Measurements from ENCODE around the gene C16orf96. TPM values are rescaled to one million over a fixed set of nuclear protein-coding genes. Genes with fewer than 3 reads are reported as not detected.

C16orf96 gene
- total and polyA plus RNA-seq, 2 donors (not counting 3 experiments of a cell fraction or from before 2014, with no cell fraction given) = not detected

- Histone ChIP-seq H3K36me3 (ENCODE audit: control insufficient read depth in 2 of 2, extremely low read depth in 1 of 2, insufficient read depth in 2 of 2, low read length in 2 of 2) (peaks cover 0 to 7% of the 10 kb centered on the region in 2 experiments), H3K27me3 (ENCODE audit: control insufficient read depth in 2 of 2, insufficient read depth in 2 of 2, low read length in 2 of 2) (no peaks in the 10 kb centered on the region), H3K9ac (replicated peaks; ENCODE audit: extremely low read depth, insufficient read depth, low read length) (no peak overlapping the region), H3K4me1 (ENCODE audit: control insufficient read depth, extremely low read depth, insufficient read depth, low read length) (peaks cover 1% of the 10 kb centered on the region), H3K4me3 (replicated peaks in 1 of 3; ENCODE audit: insufficient read depth in 1 of 3, low read depth in 1 of 3, low read length in 3 of 3) (no peak overlapping the region), H3K9me1 (replicated peaks; ENCODE audit: control insufficient read depth, extremely low read depth, insufficient read depth, low read length) (no peaks in the 10 kb centered on the region), H3K27ac (ENCODE audit: insufficient read depth, low read depth, low read length) (no peak overlapping the region), H3K4me2 (ENCODE audit: insufficient read depth, low read length) (no peak overlapping the region), H4K20me1 (replicated peaks; ENCODE audit: control insufficient read depth, extremely low read depth, insufficient read depth, low read length) (no peaks in the 10 kb centered on the region), H3K79me2 (ENCODE audit: control insufficient read depth, insufficient read depth, low read length) (peaks cover 9% of the 10 kb centered on the region), H2AFZ (ENCODE audit: low read depth, low read length) (no peak overlapping the region), H3K9me3 (replicated peaks; ENCODE audit: control insufficient read depth, insufficient read depth, low read length) (no peaks in the 10 kb centered on the region)
- FAIRE-seq = no peak
- ChIA-PET CTCF (interaction anchor here (0.9 to 1.7 kb wide), 2 partner anchors 16 to 22 kb away, joined by 3 to 6 read pairs; partner anchors contain the start of gene MGRN1), POLR2A (no interaction called here)
- no peak for DNase-seq (ENCODE audit: low read depth, low spot score)
- TF ChIP-seq POLR2A (IDR thresholded peaks at IDR 0.05; ENCODE audit: low read depth, low read length) = no peak
- no peak for TF ChIP-seq JUN (IDR thresholded peaks at IDR 0.05; ENCODE audit: borderline replicate concordance, insufficient read depth, insufficient read length, low read depth)
- no peak for TF ChIP-seq FOS (IDR thresholded peaks at IDR 0.05; ENCODE audit: borderline replicate concordance, insufficient read depth, low read length)
- TF ChIP-seq MYC (IDR thresholded peaks at IDR 0.05; ENCODE audit: low read depth, low read length) = no peak
- intact Hi-C loops (cut with micrococcal nuclease) = no loop called here
- no TSS peak for BruUV-seq (replicated peaks)
- dilution Hi-C loops (cut with MboI; ENCODE audit: extremely low pct_ligation_motif_present, low sequenced_read_pairs) = no loop called here
These were observed 51.9 kb downstream of the C16orf96 start for GRCh38 chr16:4607841-4608703.

DNA sequence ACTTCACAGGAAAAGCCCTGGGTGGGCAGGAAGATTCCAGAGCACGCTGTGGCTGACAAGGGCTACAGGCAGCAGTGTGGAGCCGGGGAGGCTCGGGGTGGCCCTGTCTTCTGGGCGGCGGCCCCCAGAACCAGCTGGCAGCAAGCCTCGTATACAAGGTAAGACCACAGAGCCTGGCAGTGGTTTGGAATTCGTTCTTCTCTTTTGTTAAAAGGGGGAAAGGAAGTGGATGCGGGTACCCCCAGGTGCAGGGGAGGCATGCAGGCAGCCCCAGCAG, 52.5 kb downstream of the C16orf96 start:
- dilution Hi-C loops (cut with MboI; ENCODE audit: extremely low pct_ligation_motif_present, low sequenced_read_pairs) (no loop called here), intact Hi-C loops (cut with micrococcal nuclease) (no loop called here)
- Histone ChIP-seq H3K27me3 (ENCODE audit: control insufficient read depth in 2 of 2, insufficient read depth in 2 of 2, low read length in 2 of 2) (no peaks in the 10 kb centered on the region), H3K9ac (replicated peaks; ENCODE audit: extremely low read depth, insufficient read depth, low read length) (no peak overlapping the region), H3K79me2 (ENCODE audit: control insufficient read depth, insufficient read depth, low read length) (peaks cover 14% of the 10 kb centered on the region), H4K20me1 (replicated peaks; ENCODE audit: control insufficient read depth, extremely low read depth, insufficient read depth, low read length) (no peaks in the 10 kb centered on the region), H2AFZ (ENCODE audit: low read depth, low read length) (no peak overlapping the region), H3K4me1 (ENCODE audit: control insufficient read depth, extremely low read depth, insufficient read depth, low read length) (peaks cover 7% of the 10 kb centered on the region), H3K9me1 (replicated peaks; ENCODE audit: control insufficient read depth, extremely low read depth, insufficient read depth, low read length) (no peaks in the 10 kb centered on the region), H3K4me3 (replicated peaks in 1 of 3; ENCODE audit: insufficient read depth in 1 of 3, low read depth in 1 of 3, low read length in 3 of 3) (no peak overlapping the region), H3K9me3 (replicated peaks; ENCODE audit: control insufficient read depth, insufficient read depth, low read length) (no peaks in the 10 kb centered on the region), H3K4me2 (ENCODE audit: insufficient read depth, low read length) (no peak overlapping the region), H3K36me3 (ENCODE audit: control insufficient read depth in 2 of 2, extremely low read depth in 1 of 2, insufficient read depth in 2 of 2, low read length in 2 of 2) (peaks cover 0 to 7% of the 10 kb centered on the region in 2 experiments), H3K27ac (ENCODE audit: insufficient read depth, low read depth, low read length) (no peak overlapping the region)
- TF ChIP-seq FOS (IDR thresholded peaks at IDR 0.05; ENCODE audit: borderline replicate concordance, insufficient read depth, low read length) = no peak
- TF ChIP-seq MYC (IDR thresholded peaks at IDR 0.05; ENCODE audit: low read depth, low read length) = no peak
- TF ChIP-seq, protein P1, sequence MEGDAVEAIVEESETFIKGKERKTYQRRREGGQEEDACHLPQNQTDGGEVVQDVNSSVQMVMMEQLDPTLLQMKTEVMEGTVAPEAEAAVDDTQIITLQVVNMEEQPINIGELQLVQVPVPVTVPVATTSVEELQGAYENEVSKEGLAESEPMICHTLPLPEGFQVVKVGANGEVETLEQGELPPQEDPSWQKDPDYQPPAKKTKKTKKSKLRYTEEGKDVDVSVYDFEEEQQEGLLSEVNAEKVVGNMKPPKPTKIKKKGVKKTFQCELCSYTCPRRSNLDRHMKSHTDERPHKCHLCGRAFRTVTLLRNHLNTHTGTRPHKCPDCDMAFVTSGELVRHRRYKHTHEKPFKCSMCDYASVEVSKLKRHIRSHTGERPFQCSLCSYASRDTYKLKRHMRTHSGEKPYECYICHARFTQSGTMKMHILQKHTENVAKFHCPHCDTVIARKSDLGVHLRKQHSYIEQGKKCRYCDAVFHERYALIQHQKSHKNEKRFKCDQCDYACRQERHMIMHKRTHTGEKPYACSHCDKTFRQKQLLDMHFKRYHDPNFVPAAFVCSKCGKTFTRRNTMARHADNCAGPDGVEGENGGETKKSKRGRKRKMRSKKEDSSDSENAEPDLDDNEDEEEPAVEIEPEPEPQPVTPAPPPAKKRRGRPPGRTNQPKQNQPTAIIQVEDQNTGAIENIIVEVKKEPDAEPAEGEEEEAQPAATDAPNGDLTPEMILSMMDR (IDR thresholded peaks at IDR 0.05; ENCODE audit: extremely low read depth in 1 of 2, insufficient read depth in 1 of 2, low read depth in 1 of 2, low read length in 2 of 2) = no peak
- no peak for TF ChIP-seq POLR2AphosphoS5 (IDR thresholded peaks at IDR 0.05; ENCODE audit: insufficient read depth, low read depth, low read length)
- TF ChIP-seq GATA2 (IDR thresholded peaks at IDR 0.05; ENCODE audit: insufficient read depth, insufficient read length, low read depth, low read length) = no peak
- TF ChIP-seq JUN (IDR thresholded peaks at IDR 0.05; ENCODE audit: borderline replicate concordance, insufficient read depth, insufficient read length, low read depth) = no peak
- no peak for TF ChIP-seq POLR2A (IDR thresholded peaks at IDR 0.05; ENCODE audit: low read depth, low read length)
- TF ChIP-seq, protein P2, sequence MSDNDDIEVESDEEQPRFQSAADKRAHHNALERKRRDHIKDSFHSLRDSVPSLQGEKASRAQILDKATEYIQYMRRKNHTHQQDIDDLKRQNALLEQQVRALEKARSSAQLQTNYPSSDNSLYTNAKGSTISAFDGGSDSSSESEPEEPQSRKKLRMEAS (IDR thresholded peaks at IDR 0.05; ENCODE audit: insufficient read depth, insufficient read length) = no peak
- no peak for TF ChIP-seq EZH2 (IDR thresholded peaks at IDR 0.05; ENCODE audit: borderline replicate concordance, low read depth, low read length, severe bottlenecking)
- DNase-seq (ENCODE audit: low read depth, low spot score) (no peak), FAIRE-seq (no peak)
- no TSS peak for BruUV-seq (replicated peaks)
- ChIA-PET POLR2A (no interaction called here), CTCF (interaction anchor here (0.9 to 1.7 kb wide), 2 partner anchors 16 to 23 kb away, joined by 3 to 6 read pairs; partner anchors contain the start of gene MGRN1)

Measured in endothelial cell of umbilical vein (primary cell).